ENCODE results near the gene PHYHIPL.
A peak's percentile ranks its signal among the peaks of the same experiment; 100 is the strongest.

The PHYHIPL gene

GRCh38 chr10:59265141-59265540 is 88.7 kb downstream of the PHYHIPL start:
- no peaks in the 10 kb centered on the region for H3K36me3 ChIP-seq (ENCODE audit: control insufficient read depth, insufficient read depth, low read length)
- H3K4me3 ChIP-seq (ENCODE audit: low read length) = no peak overlapping the region

GRCh38 chr10:59266321-59266720 is 89.9 kb downstream of the PHYHIPL start:
- Histone ChIP-seq H3K4me1 (ENCODE audit: control insufficient read depth, low read depth, low read length) (no peaks in the 10 kb centered on the region), H4K5ac (ENCODE audit: low read length) (no peak overlapping the region), H3K27ac (ENCODE audit: low read depth, low read length) (no peak overlapping the region), H3K56ac (ENCODE audit: low read length) (no peak overlapping the region), H3K9ac (ENCODE audit: low read length) (no peak overlapping the region), H2BK5ac (ENCODE audit: low read length) (no peak overlapping the region), H2BK15ac (replicated peaks; ENCODE audit: low read depth) (no peak overlapping the region), H3K27me3 (ENCODE audit: insufficient read depth, low read length, poor library complexity) (no peaks in the 10 kb centered on the region), H3K36me3 (ENCODE audit: control insufficient read depth, insufficient read depth, low read length) (no peaks in the 10 kb centered on the region), H2BK120ac (ENCODE audit: low read depth, low read length) (no peak overlapping the region), H3K4me3 (ENCODE audit: low read length) (no peak overlapping the region), H3K79me2 (ENCODE audit: control insufficient read depth, insufficient read depth, low read length) (no peaks in the 10 kb centered on the region), H4K8ac (ENCODE audit: low read depth, low read length) (no peak overlapping the region), H3K4me2 (ENCODE audit: low read length) (no peak overlapping the region), H3K79me1 (ENCODE audit: low read length) (no peaks in the 10 kb centered on the region), H3K4ac (ENCODE audit: low read depth, low read length) (no peak overlapping the region), H3K23ac (ENCODE audit: low read length) (no peak overlapping the region), H2AK5ac (ENCODE audit: low read length) (no peak overlapping the region), H3K18ac (ENCODE audit: low read length) (no peak overlapping the region)
- WGBS (ENCODE audit: extremely low coverage, insufficient coverage, low lambda C conversion rate) = 100% methylated on average over 1 of the region's 3 CpGs
- DNase-seq = no peak

More at GRCh38 chr10:59265141-59265540, 88.7 kb downstream of the PHYHIPL start:
- Histone ChIP-seq H3K79me2 (ENCODE audit: control insufficient read depth, insufficient read depth, low read length) (no peaks in the 10 kb centered on the region), H3K79me1 (ENCODE audit: low read length) (no peaks in the 10 kb centered on the region), H2BK120ac (ENCODE audit: low read depth, low read length) (no peak overlapping the region), H4K8ac (ENCODE audit: low read depth, low read length) (no peak overlapping the region), H3K27ac (ENCODE audit: low read depth, low read length) (no peak overlapping the region), H3K27me3 (ENCODE audit: insufficient read depth, low read length, poor library complexity) (no peaks in the 10 kb centered on the region), H3K56ac (ENCODE audit: low read length) (no peak overlapping the region), H3K18ac (ENCODE audit: low read length) (no peak overlapping the region), H2BK5ac (ENCODE audit: low read length) (no peak overlapping the region), H3K4ac (ENCODE audit: low read depth, low read length) (no peak overlapping the region), H3K23ac (ENCODE audit: low read length) (no peak overlapping the region), H3K4me2 (ENCODE audit: low read length) (no peak overlapping the region), H3K4me1 (ENCODE audit: control insufficient read depth, low read depth, low read length) (no peaks in the 10 kb centered on the region), H3K9ac (ENCODE audit: low read length) (no peak overlapping the region), H2BK15ac (replicated peaks; ENCODE audit: low read depth) (no peak overlapping the region), H4K5ac (ENCODE audit: low read length) (no peak overlapping the region), H2AK5ac (ENCODE audit: low read length) (no peak overlapping the region)
- no CpG with 5 or more reads among the region's 5 CpGs for WGBS (ENCODE audit: extremely low coverage, insufficient coverage, low lambda C conversion rate)
- DNase-seq = peak; percentile 2

- H3K4ac ChIP-seq (ENCODE audit: low read depth, low read length) = no peak overlapping the region
- H2AK5ac ChIP-seq (ENCODE audit: low read length) = no peak overlapping the region
- no peak overlapping the region for H3K27ac ChIP-seq (ENCODE audit: low read depth, low read length)
- H3K9ac ChIP-seq (ENCODE audit: low read length) = no peak overlapping the region
- no peak overlapping the region for H4K8ac ChIP-seq (ENCODE audit: low read depth, low read length)
- no peak overlapping the region for H2BK120ac ChIP-seq (ENCODE audit: low read depth, low read length)
- no peak overlapping the region for H2BK15ac ChIP-seq (replicated peaks; ENCODE audit: low read depth)
- H3K36me3 ChIP-seq (ENCODE audit: control insufficient read depth, insufficient read depth, low read length) = no peaks in the 10 kb centered on the region
- H4K5ac ChIP-seq (ENCODE audit: low read length) = no peak overlapping the region
- no peaks in the 10 kb centered on the region for H3K79me1 ChIP-seq (ENCODE audit: low read length)
- H3K18ac ChIP-seq (ENCODE audit: low read length) = no peak overlapping the region
- no peak overlapping the region for H2BK5ac ChIP-seq (ENCODE audit: low read length)
- H3K4me3 ChIP-seq (ENCODE audit: low read length) = no peak overlapping the region
- H3K56ac ChIP-seq (ENCODE audit: low read length) = no peak overlapping the region
- no peaks in the 10 kb centered on the region for H3K4me1 ChIP-seq (ENCODE audit: control insufficient read depth, low read depth, low read length)
- no peak overlapping the region for H3K23ac ChIP-seq (ENCODE audit: low read length)
- DNase-seq = no peak
- no peak overlapping the region for H3K4me2 ChIP-seq (ENCODE audit: low read length)
- H3K27me3 ChIP-seq (ENCODE audit: insufficient read depth, low read length, poor library complexity) = no peaks in the 10 kb centered on the region
- no peaks in the 10 kb centered on the region for H3K79me2 ChIP-seq (ENCODE audit: control insufficient read depth, insufficient read depth, low read length)
- no CpG with 5 or more reads among the region's 7 CpGs for WGBS (ENCODE audit: extremely low coverage, insufficient coverage, low lambda C conversion rate)
These were observed 92.0 kb downstream of the PHYHIPL start for GRCh38 chr10:59268460-59268859.

GRCh38 chr10:59269651-59270050 is 93.2 kb downstream of the PHYHIPL start:
- Histone ChIP-seq H4K5ac (ENCODE audit: low read length) (no peak overlapping the region), H3K27me3 (ENCODE audit: insufficient read depth, low read length, poor library complexity) (no peaks in the 10 kb centered on the region), H3K36me3 (ENCODE audit: control insufficient read depth, insufficient read depth, low read length) (no peaks in the 10 kb centered on the region), H3K56ac (ENCODE audit: low read length) (no peak overlapping the region), H3K4ac (ENCODE audit: low read depth, low read length) (no peak overlapping the region), H2BK15ac (replicated peaks; ENCODE audit: low read depth) (no peak overlapping the region), H3K4me1 (ENCODE audit: control insufficient read depth, low read depth, low read length) (no peaks in the 10 kb centered on the region), H2BK5ac (ENCODE audit: low read length) (no peak overlapping the region), H3K23ac (ENCODE audit: low read length) (no peak overlapping the region), H3K9ac (ENCODE audit: low read length) (no peak overlapping the region), H2AK5ac (ENCODE audit: low read length) (no peak overlapping the region), H2BK120ac (ENCODE audit: low read depth, low read length) (no peak overlapping the region), H3K79me2 (ENCODE audit: control insufficient read depth, insufficient read depth, low read length) (no peaks in the 10 kb centered on the region), H3K79me1 (ENCODE audit: low read length) (no peaks in the 10 kb centered on the region), H3K4me3 (ENCODE audit: low read length) (no peak overlapping the region), H3K18ac (ENCODE audit: low read length) (no peak overlapping the region), H3K4me2 (ENCODE audit: low read length) (no peak overlapping the region), H4K8ac (ENCODE audit: low read depth, low read length) (no peak overlapping the region), H3K27ac (ENCODE audit: low read depth, low read length) (no peak overlapping the region)
- DNase-seq = no peak
- no CpG with 5 or more reads among the region's 6 CpGs for WGBS (ENCODE audit: extremely low coverage, insufficient coverage, low lambda C conversion rate)

- Histone ChIP-seq H2AK5ac (ENCODE audit: low read length) (no peak overlapping the region), H3K9ac (ENCODE audit: low read length) (no peak overlapping the region), H2BK120ac (ENCODE audit: low read depth, low read length) (no peak overlapping the region), H2BK15ac (replicated peaks; ENCODE audit: low read depth) (no peak overlapping the region), H3K4me3 (ENCODE audit: low read length) (no peak overlapping the region), H3K4me1 (ENCODE audit: control insufficient read depth, low read depth, low read length) (no peaks in the 10 kb centered on the region), H3K27me3 (ENCODE audit: insufficient read depth, low read length, poor library complexity) (no peaks in the 10 kb centered on the region), H3K4ac (ENCODE audit: low read depth, low read length) (no peak overlapping the region), H2BK5ac (ENCODE audit: low read length) (no peak overlapping the region), H3K36me3 (ENCODE audit: control insufficient read depth, insufficient read depth, low read length) (no peaks in the 10 kb centered on the region), H3K27ac (ENCODE audit: low read depth, low read length) (no peak overlapping the region), H3K23ac (ENCODE audit: low read length) (no peak overlapping the region), H3K4me2 (ENCODE audit: low read length) (no peak overlapping the region), H3K18ac (ENCODE audit: low read length) (no peak overlapping the region), H3K79me2 (ENCODE audit: control insufficient read depth, insufficient read depth, low read length) (no peaks in the 10 kb centered on the region), H3K79me1 (ENCODE audit: low read length) (no peaks in the 10 kb centered on the region), H4K5ac (ENCODE audit: low read length) (no peak overlapping the region), H3K56ac (ENCODE audit: low read length) (no peak overlapping the region), H4K8ac (ENCODE audit: low read depth, low read length) (no peak overlapping the region)
- WGBS (ENCODE audit: extremely low coverage, insufficient coverage, low lambda C conversion rate) = no CpG with 5 or more reads among the region's 3 CpGs
- DNase-seq = no peak
These were observed 94.0 kb downstream of the PHYHIPL start for GRCh38 chr10:59270492-59270891.

GRCh38 chr10:59271160-59271559 is 94.7 kb downstream of the PHYHIPL start:
- no peak overlapping the region for H3K4me3 ChIP-seq (ENCODE audit: low read length)
- no peak overlapping the region for H2BK5ac ChIP-seq (ENCODE audit: low read length)
- H3K27ac ChIP-seq (ENCODE audit: low read depth, low read length) = no peak overlapping the region

More at GRCh38 chr10:59271160-59271559, 94.7 kb downstream of the PHYHIPL start:
- H3K79me1 ChIP-seq (ENCODE audit: low read length) = no peaks in the 10 kb centered on the region
- no peak overlapping the region for H3K56ac ChIP-seq (ENCODE audit: low read length)
- no peak overlapping the region for H4K5ac ChIP-seq (ENCODE audit: low read length)
- no peak overlapping the region for H3K9ac ChIP-seq (ENCODE audit: low read length)
- H2BK120ac ChIP-seq (ENCODE audit: low read depth, low read length) = no peak overlapping the region
- no peak overlapping the region for H4K8ac ChIP-seq (ENCODE audit: low read depth, low read length)
- H3K36me3 ChIP-seq (ENCODE audit: control insufficient read depth, insufficient read depth, low read length) = no peaks in the 10 kb centered on the region
- H3K4me2 ChIP-seq (ENCODE audit: low read length) = no peak overlapping the region
- H2BK15ac ChIP-seq (replicated peaks; ENCODE audit: low read depth) = no peak overlapping the region
- WGBS (ENCODE audit: extremely low coverage, insufficient coverage, low lambda C conversion rate) = no CpG with 5 or more reads among the region's 4 CpGs
- no peak for DNase-seq
- no peak overlapping the region for H3K4ac ChIP-seq (ENCODE audit: low read depth, low read length)
- no peaks in the 10 kb centered on the region for H3K4me1 ChIP-seq (ENCODE audit: control insufficient read depth, low read depth, low read length)
- H3K18ac ChIP-seq (ENCODE audit: low read length) = no peak overlapping the region
- H2AK5ac ChIP-seq (ENCODE audit: low read length) = no peak overlapping the region
- no peak overlapping the region for H3K23ac ChIP-seq (ENCODE audit: low read length)
- H3K79me2 ChIP-seq (ENCODE audit: control insufficient read depth, insufficient read depth, low read length) = no peaks in the 10 kb centered on the region
- H3K27me3 ChIP-seq (ENCODE audit: insufficient read depth, low read length, poor library complexity) = no peaks in the 10 kb centered on the region

Measured in mesendoderm (in vitro differentiated cells).